ENCODE data around the gene DYNC2I2. TPM values are rescaled to one million over a fixed set of nuclear protein-coding genes. Genes with fewer than 3 reads are reported as not detected.

The DYNC2I2 gene
- total RNA-seq, 2 experiments from 2014 or later, result 55.5 to 97.6 TPM

- no peak overlapping the region for H2AFZ ChIP-seq (ENCODE audit: low read length)
- no peak overlapping the region for H3K4me3 ChIP-seq (ENCODE audit: low read depth, low read length, poor library complexity, severe bottlenecking)
- no peaks in the 10 kb centered on the region for H3K9me3 ChIP-seq (ENCODE audit: low read length)
- BruUV-seq (replicated peaks), result no TSS peak
- no peak for DNase-seq (ENCODE audit: low spot score)
- H3K79me2 ChIP-seq (ENCODE audit: insufficient read depth, low read depth, low read length), result no peaks in the 10 kb centered on the region
- H4K20me1 ChIP-seq (ENCODE audit: insufficient read depth, low read length), result no peaks in the 10 kb centered on the region
- no peaks in the 10 kb centered on the region for H3K9me2 ChIP-seq (ENCODE audit: insufficient read depth, low read length)
- H3K4me1 ChIP-seq (ENCODE audit: insufficient read depth, low read length, poor library complexity, severe bottlenecking), result no peaks in the 10 kb centered on the region
- H3K4me2 ChIP-seq (ENCODE audit: low read length), result no peak overlapping the region
- H3K27ac ChIP-seq (ENCODE audit: low read depth, low read length, poor library complexity, severe bottlenecking), result no peak overlapping the region
- TF ChIP-seq EZH2phosphoT487 (IDR thresholded peaks at IDR 0.05; ENCODE audit: borderline replicate concordance, low read depth, low read length), result no peak
- TF ChIP-seq, protein P1, sequence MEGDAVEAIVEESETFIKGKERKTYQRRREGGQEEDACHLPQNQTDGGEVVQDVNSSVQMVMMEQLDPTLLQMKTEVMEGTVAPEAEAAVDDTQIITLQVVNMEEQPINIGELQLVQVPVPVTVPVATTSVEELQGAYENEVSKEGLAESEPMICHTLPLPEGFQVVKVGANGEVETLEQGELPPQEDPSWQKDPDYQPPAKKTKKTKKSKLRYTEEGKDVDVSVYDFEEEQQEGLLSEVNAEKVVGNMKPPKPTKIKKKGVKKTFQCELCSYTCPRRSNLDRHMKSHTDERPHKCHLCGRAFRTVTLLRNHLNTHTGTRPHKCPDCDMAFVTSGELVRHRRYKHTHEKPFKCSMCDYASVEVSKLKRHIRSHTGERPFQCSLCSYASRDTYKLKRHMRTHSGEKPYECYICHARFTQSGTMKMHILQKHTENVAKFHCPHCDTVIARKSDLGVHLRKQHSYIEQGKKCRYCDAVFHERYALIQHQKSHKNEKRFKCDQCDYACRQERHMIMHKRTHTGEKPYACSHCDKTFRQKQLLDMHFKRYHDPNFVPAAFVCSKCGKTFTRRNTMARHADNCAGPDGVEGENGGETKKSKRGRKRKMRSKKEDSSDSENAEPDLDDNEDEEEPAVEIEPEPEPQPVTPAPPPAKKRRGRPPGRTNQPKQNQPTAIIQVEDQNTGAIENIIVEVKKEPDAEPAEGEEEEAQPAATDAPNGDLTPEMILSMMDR (conservative IDR thresholded peaks at IDR 0.05; ENCODE audit: low read length), result no peak
- intact Hi-C loops (cut with micrococcal nuclease; ENCODE audit: unreplicated experiment), result no loop called here
- peaks cover 90% of the 10 kb centered on the region for H3K36me3 ChIP-seq (ENCODE audit: insufficient read depth, low read length)
- POLR2A ChIA-PET, result no interaction called here
- CTCF ChIA-PET (ENCODE audit: unreplicated experiment), result no interaction called here
Measured at GRCh38 chr9:128624566-128624965, 32.1 kb downstream of the DYNC2I2 start.

- DNase-seq (ENCODE audit: low spot score), result no peak
- H3K4me3 ChIP-seq (ENCODE audit: low read depth, low read length, poor library complexity, severe bottlenecking), result no peak overlapping the region
- TF ChIP-seq EZH2phosphoT487 (IDR thresholded peaks at IDR 0.05; ENCODE audit: borderline replicate concordance, low read depth, low read length), result no peak
- TF ChIP-seq, protein P1 (conservative IDR thresholded peaks at IDR 0.05; ENCODE audit: low read length), result no peak
- no peak overlapping the region for H3K4me2 ChIP-seq (ENCODE audit: low read length)
- intact Hi-C loops (cut with micrococcal nuclease; ENCODE audit: unreplicated experiment), result no loop called here
- peaks cover 86% of the 10 kb centered on the region for H3K36me3 ChIP-seq (ENCODE audit: insufficient read depth, low read length)
- H4K20me1 ChIP-seq (ENCODE audit: insufficient read depth, low read length), result no peaks in the 10 kb centered on the region
- no peaks in the 10 kb centered on the region for H3K9me3 ChIP-seq (ENCODE audit: low read length)
- no peak overlapping the region for H2AFZ ChIP-seq (ENCODE audit: low read length)
- POLR2A ChIA-PET, result interaction anchor here (0.7 kb wide), 2 partner anchors 183 to 184 kb away, joined by 3 read pairs; no protein-coding TSS in a partner anchor
- BruUV-seq (replicated peaks), result no TSS peak
- no peak overlapping the region for H3K27ac ChIP-seq (ENCODE audit: low read depth, low read length, poor library complexity, severe bottlenecking)
- H3K4me1 ChIP-seq (ENCODE audit: insufficient read depth, low read length, poor library complexity, severe bottlenecking), result no peaks in the 10 kb centered on the region
- H3K9me2 ChIP-seq (ENCODE audit: insufficient read depth, low read length), result no peaks in the 10 kb centered on the region
- CTCF ChIA-PET (ENCODE audit: unreplicated experiment), result no interaction called here
- no peaks in the 10 kb centered on the region for H3K79me2 ChIP-seq (ENCODE audit: insufficient read depth, low read depth, low read length)
Measured at GRCh38 chr9:128621730-128622455, 34.8 kb downstream of the DYNC2I2 start.

DNA sequence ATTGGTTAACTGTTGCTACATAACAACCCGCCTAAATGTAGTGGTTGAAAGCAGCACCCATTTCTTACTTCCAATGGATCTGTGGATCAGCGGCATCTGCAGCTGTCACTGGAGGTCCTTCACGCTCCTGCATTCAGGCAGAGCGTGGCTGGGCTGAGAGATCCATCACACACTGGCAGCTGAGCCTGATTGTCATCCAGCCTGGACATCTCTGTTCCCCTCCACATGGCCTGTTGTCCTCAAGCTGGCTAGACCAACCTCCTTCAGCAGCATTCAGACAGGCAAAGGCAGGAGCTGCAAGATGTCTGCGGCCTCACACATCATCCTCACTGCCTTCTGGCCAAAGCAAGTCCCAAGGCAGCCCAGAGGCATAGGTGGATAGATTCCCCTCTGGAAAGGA lies 36.9 kb downstream of the DYNC2I2 start:
- H3K79me2 ChIP-seq (ENCODE audit: insufficient read depth, low read depth, low read length), result no peaks in the 10 kb centered on the region
- no peaks in the 10 kb centered on the region for H4K20me1 ChIP-seq (ENCODE audit: insufficient read depth, low read length)
- no TSS peak for BruUV-seq (replicated peaks)
- no peak overlapping the region for H3K27ac ChIP-seq (ENCODE audit: low read depth, low read length, poor library complexity, severe bottlenecking)
- no peaks in the 10 kb centered on the region for H3K4me1 ChIP-seq (ENCODE audit: insufficient read depth, low read length, poor library complexity, severe bottlenecking)
- H3K4me3 ChIP-seq (ENCODE audit: low read depth, low read length, poor library complexity, severe bottlenecking), result no peak overlapping the region
- TF ChIP-seq, protein P1 (conservative IDR thresholded peaks at IDR 0.05; ENCODE audit: low read length), result no peak
- TF ChIP-seq EZH2phosphoT487 (IDR thresholded peaks at IDR 0.05; ENCODE audit: borderline replicate concordance, low read depth, low read length), result no peak
- ChIA-PET CTCF (ENCODE audit: unreplicated experiment) (no interaction called here), POLR2A (interaction anchor here (1.1 kb wide), 1 partner anchor 198 kb away, joined by 5 read pairs; the partner anchor contains the start of gene ENDOG)
- H2AFZ ChIP-seq (ENCODE audit: low read length), result no peak overlapping the region
- H3K9me2 ChIP-seq (ENCODE audit: insufficient read depth, low read length), result no peaks in the 10 kb centered on the region
- DNase-seq (ENCODE audit: low spot score), result no peak
- intact Hi-C loops (cut with micrococcal nuclease; ENCODE audit: unreplicated experiment), result no loop called here
- H3K36me3 ChIP-seq (ENCODE audit: insufficient read depth, low read length), result peaks cover 83% of the 10 kb centered on the region
- H3K9me3 ChIP-seq (ENCODE audit: low read length), result no peaks in the 10 kb centered on the region
- H3K4me2 ChIP-seq (ENCODE audit: low read length), result no peak overlapping the region

Measured in OCI-LY7 (cell line).